Measurements from ENCODE around the gene GBX1.

The GBX1 gene

DNA sequence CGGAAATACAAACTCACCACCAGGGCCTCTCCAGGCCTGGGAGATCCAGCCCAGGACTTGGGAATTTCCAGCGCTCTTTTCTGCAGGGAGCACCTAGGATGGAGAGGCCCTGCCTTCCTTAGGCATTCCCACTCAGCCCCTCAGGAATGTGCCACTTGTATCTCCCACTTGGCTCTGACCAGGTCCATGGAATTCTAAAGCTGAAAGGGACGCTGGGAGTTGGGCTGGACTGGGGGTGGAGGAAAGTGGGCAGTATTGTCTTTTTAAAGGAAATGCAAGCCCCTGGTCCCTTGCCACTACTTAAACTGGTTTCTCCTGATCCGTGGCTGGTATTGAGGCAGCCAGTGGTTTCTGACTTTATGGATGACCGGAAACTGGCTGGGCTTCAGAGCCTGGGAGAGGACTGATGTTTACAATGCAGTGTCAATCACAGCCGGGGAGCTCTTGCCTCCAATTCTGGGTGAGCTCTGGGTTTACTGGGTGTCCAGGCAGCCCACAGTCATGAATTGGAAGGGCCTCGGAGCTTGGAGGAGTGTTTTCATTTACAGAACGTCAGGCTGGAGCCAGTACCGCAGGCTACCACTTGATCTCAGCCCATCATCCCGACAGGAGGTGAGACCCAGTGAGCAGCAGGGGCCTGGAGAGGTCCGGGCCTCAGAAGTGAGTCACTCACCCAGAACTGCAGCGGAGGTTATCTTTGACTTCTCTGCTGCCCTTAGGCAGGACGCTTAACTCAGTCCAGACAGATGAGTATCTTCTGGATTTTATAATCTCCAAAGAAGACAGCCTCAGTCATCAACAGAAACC is 53.9 kb downstream of the GBX1 start:
- H3K27me3 ChIP-seq (ENCODE audit: low read depth, low read length), result no peaks in the 10 kb centered on the region
- H3K4me1 ChIP-seq (ENCODE audit: low read length), result no peaks in the 10 kb centered on the region
- H3K9me3 ChIP-seq (ENCODE audit: insufficient read depth, low read length), result no peaks in the 10 kb centered on the region
- no peak overlapping the region for H3K4me3 ChIP-seq (ENCODE audit: low read length)
- no peak overlapping the region for H3K27ac ChIP-seq (ENCODE audit: low read length)
- H3K4me2 ChIP-seq (ENCODE audit: low read length), result no peak overlapping the region
- TF ChIP-seq EZH2phosphoT487 (IDR thresholded peaks at IDR 0.05; ENCODE audit: low read depth) (no peak), CTCF (IDR thresholded peaks at IDR 0.05; ENCODE audit: low read depth, low read length) (no peak)
- peaks cover 12% of the 10 kb centered on the region; the same call in 1 of the 2 replicates for H3K79me2 ChIP-seq (ENCODE audit: low read length)
- no peaks in the 10 kb centered on the region for H3K36me3 ChIP-seq (replicated peaks; ENCODE audit: low read depth, low read length)
- H3K9ac ChIP-seq (ENCODE audit: low read length), result no peak overlapping the region
- peaks cover 38% of the 10 kb centered on the region for H4K20me1 ChIP-seq (ENCODE audit: insufficient read depth, low read length)
- no peak overlapping the region for H2AFZ ChIP-seq (ENCODE audit: low read depth, low read length)

DNA sequence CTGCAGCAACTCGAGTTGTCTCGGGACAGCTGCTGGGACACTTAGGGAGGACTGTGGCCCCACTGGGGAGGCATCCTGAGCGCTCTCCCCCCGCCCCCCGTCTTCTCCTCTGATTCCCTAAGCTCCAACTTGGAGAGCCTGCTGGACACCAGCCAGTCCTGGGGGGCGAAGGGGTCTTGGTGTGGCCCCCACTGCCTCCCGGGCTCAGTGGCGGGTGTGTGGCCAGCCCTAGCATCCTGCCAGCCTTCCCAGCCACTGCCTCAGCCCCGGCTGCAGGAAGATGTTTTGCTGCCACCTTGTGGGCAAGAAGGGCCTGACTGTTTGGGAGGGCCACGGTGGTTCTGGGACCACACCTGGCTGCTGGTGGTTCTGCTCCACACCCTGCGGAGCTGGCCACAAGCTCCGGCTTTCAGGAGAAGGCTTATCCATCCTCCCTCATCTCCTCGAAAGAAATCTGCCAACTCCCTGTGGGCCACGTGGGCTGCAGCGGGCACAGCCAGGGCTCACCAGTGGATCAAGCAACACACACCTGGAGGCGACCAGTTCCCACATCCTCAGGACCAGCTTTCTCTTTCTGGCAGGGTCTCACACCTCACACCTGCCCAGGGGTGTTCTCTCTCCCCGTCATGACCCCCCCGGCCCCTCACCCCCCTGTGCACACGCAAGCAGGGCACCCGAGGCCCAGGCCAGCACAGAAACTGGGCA is 56.4 kb downstream of the GBX1 start:
- no peak overlapping the region for H3K9ac ChIP-seq (ENCODE audit: low read length)
- no peak overlapping the region for H3K4me3 ChIP-seq (ENCODE audit: low read length)
- H3K9me3 ChIP-seq (ENCODE audit: insufficient read depth, low read length), result no peaks in the 10 kb centered on the region
- no peaks in the 10 kb centered on the region for H3K36me3 ChIP-seq (replicated peaks; ENCODE audit: low read depth, low read length)
- H3K79me2 ChIP-seq (ENCODE audit: low read length), result peaks cover 12% of the 10 kb centered on the region; the same call in 1 of the 2 replicates
- no peak overlapping the region for H3K4me2 ChIP-seq (ENCODE audit: low read length)
- H4K20me1 ChIP-seq (ENCODE audit: insufficient read depth, low read length), result peaks cover 32% of the 10 kb centered on the region
- no peaks in the 10 kb centered on the region for H3K27me3 ChIP-seq (ENCODE audit: low read depth, low read length)
- no peak for TF ChIP-seq EZH2phosphoT487 (IDR thresholded peaks at IDR 0.05; ENCODE audit: low read depth)
- TF ChIP-seq CTCF (IDR thresholded peaks at IDR 0.05; ENCODE audit: low read depth, low read length), result peak; percentile 76
- H2AFZ ChIP-seq (ENCODE audit: low read depth, low read length), result no peak overlapping the region
- H3K27ac ChIP-seq (ENCODE audit: low read length), result no peak overlapping the region
- H3K4me1 ChIP-seq (ENCODE audit: low read length), result no peaks in the 10 kb centered on the region

GRCh38 chr7:151110236-151110940 is 57.1 kb downstream of the GBX1 start:
- H3K9me3 ChIP-seq (ENCODE audit: insufficient read depth, low read length), result no peaks in the 10 kb centered on the region
- H4K20me1 ChIP-seq (ENCODE audit: insufficient read depth, low read length), result peaks cover 28% of the 10 kb centered on the region
- H3K9ac ChIP-seq (ENCODE audit: low read length), result no peak overlapping the region
- no peak overlapping the region for H3K27ac ChIP-seq (ENCODE audit: low read length)
- no peak overlapping the region for H3K4me3 ChIP-seq (ENCODE audit: low read length)
- no peak for TF ChIP-seq CTCF (IDR thresholded peaks at IDR 0.05; ENCODE audit: low read depth, low read length)
- TF ChIP-seq EZH2phosphoT487 (IDR thresholded peaks at IDR 0.05; ENCODE audit: low read depth), result no peak
- H3K4me1 ChIP-seq (ENCODE audit: low read length), result no peaks in the 10 kb centered on the region
- H2AFZ ChIP-seq (ENCODE audit: low read depth, low read length), result no peak overlapping the region
- peaks cover 12% of the 10 kb centered on the region; the same call in 1 of the 2 replicates for H3K79me2 ChIP-seq (ENCODE audit: low read length)
- H3K4me2 ChIP-seq (ENCODE audit: low read length), result no peak overlapping the region
- no peaks in the 10 kb centered on the region for H3K36me3 ChIP-seq (replicated peaks; ENCODE audit: low read depth, low read length)
- no peaks in the 10 kb centered on the region for H3K27me3 ChIP-seq (ENCODE audit: low read depth, low read length)
